Stomach (tissue), 4 donors: ENCODE data around the gene CELF4.

ENCODE experiments used
- CTCF ChIP-seq, 7 experiments: fragments of 450-650 bp in 4 of 7; fragments of 200-600 bp in 3 of 7; sonication (generic) in 3 of 7; IDR thresholded peaks; one replicate each; pipeline ENCODE4 v1.5.1; 2016 to 2019; ENCODE audit warnings: antibody characterized with exemption in 7 of 7, control low read depth in 2 of 7, mild to moderate bottlenecking in 1 of 7
- POLR2A ChIP-seq, 4 donors: fragments of 450-650 bp; IDR thresholded peaks; one replicate each; pipeline ENCODE4 v1.6.1; 2016; ENCODE audit warnings: antibody characterized with exemption in 4 of 4, control low read depth in 2 of 4, mild to moderate bottlenecking in 1 of 4, moderate library complexity in 1 of 4
- POLR2AphosphoS5 ChIP-seq, 3 donors: sonication (generic); formaldehyde crosslinking; IDR thresholded peaks; one replicate each; pipeline ENCODE4 v1.6.1; 2016; ENCODE audit warnings: antibody characterized with exemption in 3 of 3

GRCh38 chr18:37564711-37565100 lies 892 bp downstream of the CELF4 start:
- TF ChIP-seq POLR2A (IDR thresholded peaks at IDR 0.05) (no peak), POLR2AphosphoS5 (IDR thresholded peaks at IDR 0.05) (no peak), CTCF (IDR thresholded peaks at IDR 0.05) (no peak)
